Stimulated activated CD8-positive, alpha-beta memory T cell treated with anti-CD3 and anti-CD28 coated beads, Interleukin-2, amount 100 ng/mL, for 48 hours (primary cell): ENCODE measurements around the gene FILIP1.

Source experiments
- DNase-seq, 2 donors: peaks; one replicate each; pipeline ENCODE4 v3.0.0-alpha.2; 2020; ENCODE audit warnings: low read depth in 2 of 2

FILIP1 gene

DNA sequence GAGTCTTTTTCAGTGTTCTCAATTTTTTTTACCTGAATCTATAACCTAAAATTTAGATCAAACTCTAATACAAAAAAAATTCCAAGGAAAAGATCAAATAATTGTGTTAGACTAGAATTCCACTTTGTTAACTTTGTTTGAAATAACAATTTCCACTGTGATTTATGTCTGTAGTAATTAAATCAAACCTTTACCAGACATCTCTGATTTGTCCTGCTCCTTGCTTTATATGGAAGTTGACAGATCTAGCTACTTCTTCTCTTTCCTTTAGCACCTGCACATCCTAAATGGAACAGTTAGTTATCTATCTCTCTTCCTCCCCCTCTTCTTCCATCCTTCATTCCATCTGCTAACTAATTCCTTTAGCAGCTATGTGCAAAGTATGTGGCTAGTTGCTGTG, 109.5 kb downstream of the FILIP1 start:
- no peak for DNase-seq

DNA sequence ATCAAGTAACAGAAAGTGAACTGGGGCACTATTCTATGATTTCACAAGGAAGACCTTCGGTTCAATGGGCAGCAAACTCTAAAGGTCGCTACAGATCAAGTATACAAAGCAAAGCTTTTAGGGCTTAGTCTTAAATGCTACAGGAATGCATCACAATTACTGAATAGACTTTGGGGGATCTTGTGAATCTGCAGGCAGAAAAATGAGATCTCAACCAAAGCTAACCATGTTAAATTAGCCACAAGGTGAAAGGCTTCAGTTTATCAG, 111.0 kb downstream of the FILIP1 start:
- no peak for DNase-seq

DNA sequence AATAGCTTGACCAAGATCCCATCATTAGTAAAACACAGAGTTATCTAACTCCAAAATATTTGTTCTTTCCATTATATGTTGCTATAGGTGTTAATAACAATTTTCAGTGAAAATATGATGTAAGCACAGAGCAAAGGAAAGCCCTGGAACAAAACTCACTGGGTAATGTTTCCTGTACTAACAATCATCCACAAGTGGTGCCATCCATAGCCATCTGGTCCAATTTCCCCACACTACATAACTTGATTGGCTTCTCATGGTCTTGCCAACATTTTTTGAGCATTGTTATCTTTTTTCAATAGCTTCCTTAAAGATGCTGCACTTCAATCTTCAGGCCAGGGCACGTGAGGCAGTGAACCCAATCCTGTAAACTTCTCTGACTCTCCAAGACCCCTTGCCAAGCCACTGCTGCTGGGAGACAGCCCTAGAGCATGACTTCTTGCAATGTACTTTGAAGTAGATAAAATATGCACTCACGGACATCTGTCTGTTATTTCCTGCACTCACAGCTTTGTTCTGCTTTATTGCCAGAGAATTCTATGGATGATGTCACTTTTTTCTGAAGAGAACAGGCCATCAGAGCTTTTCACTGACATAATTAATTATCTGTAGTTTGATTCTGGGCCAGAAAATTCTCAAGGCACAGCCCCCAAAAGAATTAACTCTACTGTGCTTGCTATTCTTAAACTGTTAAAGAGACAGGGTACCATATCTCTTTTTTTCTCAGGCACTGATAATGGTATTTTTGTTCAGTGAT, 111.5 kb downstream of the FILIP1 start:
- no peak for DNase-seq

DNA sequence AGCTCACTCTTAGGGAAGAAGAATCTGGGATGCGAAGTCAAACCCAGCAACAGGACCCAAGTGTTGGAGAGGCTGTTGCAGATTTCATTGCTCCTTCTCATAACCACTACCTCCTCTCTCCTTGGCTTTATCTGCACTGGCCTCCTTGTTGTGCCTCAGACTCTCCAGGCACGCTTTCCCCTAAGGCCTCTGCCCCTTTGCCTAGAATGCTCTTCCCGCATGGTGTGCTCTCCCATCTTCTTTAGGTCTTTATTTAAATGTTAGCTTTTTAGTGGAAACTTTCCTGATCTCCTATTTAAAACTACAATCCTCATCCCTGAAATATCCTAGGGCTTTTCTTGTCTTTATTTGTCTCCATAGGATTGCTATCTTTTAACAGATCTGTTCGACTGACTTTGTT, 114.1 kb downstream of the FILIP1 start:
- DNase-seq, result no peak

DNA sequence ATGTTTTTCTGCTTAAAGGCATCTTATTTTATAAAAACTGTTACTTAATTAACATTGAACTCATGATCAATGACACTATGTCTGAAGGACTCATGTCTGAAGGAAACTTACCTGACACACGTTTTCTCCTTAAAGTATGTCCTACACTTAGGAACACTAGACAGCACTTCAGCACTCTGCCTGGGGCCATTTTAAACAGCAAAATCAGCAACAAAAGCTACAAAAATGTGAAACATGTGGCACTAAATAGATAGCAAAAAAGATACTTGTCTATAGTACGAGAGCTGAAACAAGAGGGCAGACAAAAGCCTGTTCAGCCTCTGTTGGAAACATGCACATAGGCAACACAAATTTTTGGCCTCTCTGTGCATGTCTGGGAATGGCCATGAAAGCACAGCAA, 115.5 kb downstream of the FILIP1 start:
- no peak for DNase-seq

DNA sequence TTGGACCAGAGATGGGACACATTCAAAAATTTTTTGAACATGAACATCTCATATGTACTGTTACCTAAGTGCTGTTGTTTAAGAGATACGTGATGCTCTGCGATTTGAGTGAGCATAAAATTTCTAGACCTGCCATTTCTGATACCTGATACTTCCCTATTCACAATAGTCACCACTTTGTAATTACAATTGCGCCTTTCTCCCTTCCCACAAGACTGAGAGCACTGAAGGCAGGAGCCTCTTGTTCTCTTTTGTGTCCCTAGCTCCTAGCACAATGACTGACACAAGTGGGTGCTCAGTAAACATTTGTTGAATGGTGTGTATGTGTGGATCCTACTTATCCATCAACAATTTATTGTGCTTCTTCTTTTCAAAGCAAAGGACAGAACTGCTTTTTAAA, 116.2 kb downstream of the FILIP1 start:
- no peak for DNase-seq

DNA sequence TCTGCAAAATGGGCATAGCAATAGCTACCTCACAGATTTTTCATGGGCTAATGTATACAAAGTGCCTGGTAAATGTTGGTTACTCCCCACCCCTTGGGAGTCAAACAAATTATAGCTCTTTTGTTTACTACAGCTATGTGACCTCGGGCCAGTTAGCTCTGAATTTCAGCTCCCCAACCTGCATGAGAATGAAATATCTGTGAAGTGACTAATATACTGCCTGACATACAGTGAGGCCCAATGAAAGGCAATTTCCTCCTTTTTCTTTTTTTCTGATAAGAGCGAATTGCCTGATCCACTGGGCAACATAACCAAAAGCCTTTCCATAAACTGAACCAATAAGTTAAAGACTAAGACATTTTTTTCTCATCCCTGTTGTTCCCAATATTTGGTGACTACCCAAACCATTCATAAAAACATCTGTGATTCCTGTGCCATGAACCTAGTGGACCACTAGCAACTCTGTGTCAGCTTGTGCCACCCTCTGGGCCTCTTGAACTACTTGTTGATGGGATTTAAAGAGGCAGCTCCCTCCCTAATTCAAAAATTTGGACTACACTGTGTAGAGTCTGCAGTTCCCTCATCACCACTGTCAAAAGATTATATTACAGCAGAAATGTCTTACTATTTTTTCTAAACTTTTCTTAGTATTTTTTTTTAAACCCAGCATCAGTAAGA, 117.1 kb downstream of the FILIP1 start:
- no peak for DNase-seq

DNA sequence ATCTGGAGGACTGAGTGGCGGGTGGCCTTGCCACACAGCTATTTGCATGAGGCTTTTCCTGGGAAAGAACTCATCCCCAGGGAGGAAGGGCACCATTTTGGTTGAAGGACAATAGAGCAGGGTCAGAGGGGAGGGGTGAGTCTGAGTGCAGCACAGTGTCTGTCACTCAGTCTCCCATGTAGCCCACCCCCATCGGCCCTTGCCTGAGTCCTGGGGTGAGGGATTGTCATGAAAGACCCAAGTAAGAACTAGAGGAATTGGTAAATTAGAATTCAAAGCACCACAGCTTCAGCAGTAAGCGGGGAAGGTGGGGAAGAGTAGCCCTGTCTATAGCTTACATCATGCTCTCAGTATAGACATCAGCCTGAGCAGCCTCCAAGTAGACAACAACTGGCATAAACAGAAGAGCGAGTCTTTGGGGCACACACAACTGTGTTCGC, 118.6 kb downstream of the FILIP1 start:
- DNase-seq, result no peak

DNA sequence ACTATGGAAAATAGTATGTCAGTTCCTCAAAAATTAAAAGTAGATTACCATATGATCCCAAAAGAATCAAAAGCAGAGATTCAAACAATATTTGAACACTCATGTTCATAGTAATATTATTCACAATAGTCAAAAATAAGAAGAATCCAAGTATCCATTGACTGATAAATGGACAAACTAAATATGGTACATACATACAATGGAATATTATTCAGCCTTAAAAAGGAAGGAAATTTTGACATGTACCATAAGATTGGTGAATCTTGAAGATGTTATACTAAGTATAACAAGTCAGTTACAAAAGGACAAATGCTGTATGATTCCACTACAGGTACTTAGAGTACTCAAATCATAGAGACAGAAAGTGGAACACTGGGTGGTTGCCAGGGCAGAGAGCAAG, 120.7 kb downstream of the FILIP1 start:
- DNase-seq, result no peak

DNA sequence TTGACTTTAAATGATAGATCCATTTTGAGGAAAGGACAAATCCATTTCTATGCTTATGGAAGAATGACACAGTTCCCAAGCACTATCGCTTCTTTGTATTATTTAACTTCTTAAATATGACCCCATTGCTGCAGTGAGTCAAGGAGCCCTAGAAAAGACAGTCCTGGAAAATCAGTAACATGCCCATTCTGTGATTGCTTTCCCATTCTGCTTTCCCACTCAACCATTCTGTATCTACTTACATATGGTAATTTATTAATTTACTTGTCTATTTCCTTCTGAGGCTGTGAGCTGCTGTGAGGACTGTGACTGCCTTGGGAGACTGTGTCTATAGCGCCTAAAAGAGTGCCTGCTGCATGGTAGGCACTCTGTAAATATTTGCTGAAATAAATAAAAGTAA, 123.6 kb downstream of the FILIP1 start:
- DNase-seq, result no peak

DNA sequence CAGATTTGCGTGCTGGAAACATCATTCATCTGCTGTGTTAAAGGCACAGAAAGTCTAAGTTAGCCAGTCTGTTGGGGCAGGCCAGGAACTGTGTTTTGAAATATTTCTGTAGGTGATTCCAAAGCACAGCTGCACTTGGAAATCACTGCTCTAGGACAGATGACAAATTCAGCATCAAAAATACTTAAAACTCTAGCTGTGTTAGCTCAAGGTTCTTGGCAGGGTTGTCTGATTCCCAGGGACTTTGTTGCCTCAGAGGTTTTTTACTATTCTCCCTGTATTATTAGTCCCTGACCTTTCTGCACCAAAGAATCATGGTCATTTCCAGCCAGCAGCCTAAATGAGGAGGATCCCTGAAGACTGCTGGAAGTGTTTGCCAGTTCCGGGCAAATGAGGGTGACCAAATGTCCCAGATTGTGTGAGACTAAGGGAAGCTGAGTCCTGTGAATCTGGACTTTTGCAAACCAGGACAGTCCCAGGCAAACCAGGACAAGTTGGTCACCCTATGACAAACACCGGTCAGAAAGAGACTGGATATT, 124.7 kb downstream of the FILIP1 start:
- no peak for DNase-seq

DNA sequence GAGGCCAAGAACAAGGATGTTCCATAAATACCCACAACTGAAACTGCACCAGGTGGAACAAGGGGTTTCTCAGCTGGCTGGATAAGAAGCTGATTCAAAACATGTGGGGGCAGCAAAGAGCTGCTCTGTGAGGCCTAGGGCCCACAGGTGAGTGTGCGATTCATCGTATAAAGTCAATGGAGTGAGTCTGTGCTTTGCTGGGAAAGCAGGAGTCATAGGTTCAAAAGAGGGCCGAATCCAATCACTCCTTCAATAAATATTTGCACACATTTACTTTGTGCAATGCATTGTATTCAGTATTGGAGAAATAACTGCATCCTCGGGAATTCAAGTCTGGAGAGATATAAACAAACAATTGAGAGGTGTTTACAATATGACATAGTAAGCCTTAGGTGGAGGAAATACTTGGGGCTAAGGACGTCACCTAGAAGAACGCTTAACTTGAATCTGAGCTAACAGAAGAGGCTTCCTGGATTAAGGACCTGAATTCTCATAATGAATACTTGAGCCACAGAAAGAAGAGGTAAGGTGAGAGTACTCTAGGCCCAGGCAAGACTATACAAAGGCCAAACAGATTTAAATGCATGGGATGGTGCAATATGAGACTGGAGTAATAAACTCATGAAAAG, 125.3 kb downstream of the FILIP1 start:
- DNase-seq, result no peak

DNA sequence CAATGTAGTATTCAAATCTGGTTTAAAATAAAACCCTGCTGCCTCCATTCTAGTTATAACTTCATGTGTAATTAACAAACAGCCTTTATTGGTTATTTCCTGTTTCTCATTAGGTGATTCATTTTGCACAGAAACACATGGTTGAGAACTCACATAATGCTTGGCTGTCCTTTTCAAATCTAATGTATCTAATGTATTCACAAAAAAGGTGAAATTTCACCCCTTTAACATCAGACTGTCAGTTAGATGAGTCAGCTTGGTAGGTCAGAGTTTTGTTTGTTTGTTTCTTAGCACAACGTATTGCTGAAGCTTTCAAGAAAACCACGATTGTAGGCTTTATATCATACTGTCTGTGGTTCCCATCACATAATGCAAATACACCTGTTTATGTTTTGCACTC, 130.3 kb downstream of the FILIP1 start:
- no peak for DNase-seq

DNA sequence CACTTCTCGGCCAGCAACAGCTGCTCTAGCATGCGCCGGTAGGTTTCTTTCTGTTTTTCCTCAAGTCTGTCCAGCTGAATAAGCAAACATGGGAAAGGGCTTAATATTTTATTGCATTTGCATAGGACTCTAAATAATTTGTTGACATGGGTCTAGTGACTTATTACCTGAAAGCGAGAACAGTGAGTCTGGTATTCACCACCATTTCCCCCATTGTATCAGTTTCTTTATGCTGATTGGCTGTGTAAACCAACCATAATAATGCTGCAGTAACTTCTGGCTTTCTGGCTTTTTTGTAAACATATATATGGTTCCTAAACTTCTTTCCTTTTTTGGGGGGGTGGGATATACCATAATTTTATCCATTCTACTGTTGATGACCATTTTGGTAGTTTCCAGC, 140.0 kb downstream of the FILIP1 start:
- DNase-seq, result no peak

DNA sequence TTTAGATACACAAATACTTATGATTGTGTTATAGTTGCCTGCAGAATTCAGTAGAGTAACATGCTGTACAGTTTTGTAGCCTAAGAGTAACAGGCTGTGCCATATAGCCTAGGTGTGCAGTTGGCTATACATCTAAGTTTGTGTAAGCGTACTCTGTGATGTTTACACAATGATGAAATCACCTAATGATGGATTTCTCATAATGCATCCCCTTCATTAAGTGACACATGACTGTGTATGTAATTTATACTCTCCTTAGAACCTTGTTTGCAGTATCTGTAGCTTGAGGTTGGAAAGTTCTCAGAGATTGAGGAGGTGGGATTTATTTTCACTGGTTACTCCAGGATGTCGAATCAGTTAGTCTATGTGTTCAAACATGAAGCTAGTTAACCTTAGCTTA, 142.0 kb downstream of the FILIP1 start:
- DNase-seq, result no peak

DNA sequence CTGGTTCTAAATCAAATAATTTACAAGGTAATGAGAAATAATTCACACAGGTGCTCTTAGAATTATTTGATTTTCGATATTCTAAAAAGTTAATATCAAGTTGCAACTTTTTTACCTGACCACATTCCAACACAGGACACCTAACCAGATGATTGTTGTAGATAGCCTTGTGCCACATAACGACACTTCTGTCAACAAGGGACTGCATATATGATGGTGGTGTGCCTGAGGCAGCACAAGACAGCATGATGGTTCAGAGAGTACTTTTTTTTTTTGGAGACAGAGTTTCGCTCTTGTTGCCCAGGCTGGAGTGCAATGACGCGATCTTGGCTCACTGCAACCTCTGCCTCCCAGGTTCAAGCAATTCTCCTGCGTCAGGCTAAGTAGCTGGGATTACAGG, 142.8 kb downstream of the FILIP1 start:
- DNase-seq, result no peak

DNA sequence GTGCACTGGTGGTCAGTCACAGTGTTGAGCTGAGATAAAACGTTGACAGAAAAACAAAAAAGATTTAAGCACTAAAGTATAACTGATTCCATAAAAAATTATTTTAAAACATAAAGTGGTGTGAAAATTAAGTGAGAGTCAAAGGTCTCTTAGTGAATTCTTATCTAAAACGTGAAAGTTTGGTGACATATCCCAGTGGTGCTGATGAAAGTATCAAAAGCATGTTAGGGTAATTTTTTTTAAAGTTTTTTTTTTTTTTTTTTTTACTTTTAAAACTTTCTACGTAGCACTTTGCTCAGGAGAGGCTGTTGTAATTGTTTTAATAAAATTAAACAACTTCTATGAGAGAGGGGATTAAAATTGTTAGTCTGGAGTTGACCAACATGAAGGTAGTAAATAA, 143.4 kb downstream of the FILIP1 start:
- no peak for DNase-seq

DNA sequence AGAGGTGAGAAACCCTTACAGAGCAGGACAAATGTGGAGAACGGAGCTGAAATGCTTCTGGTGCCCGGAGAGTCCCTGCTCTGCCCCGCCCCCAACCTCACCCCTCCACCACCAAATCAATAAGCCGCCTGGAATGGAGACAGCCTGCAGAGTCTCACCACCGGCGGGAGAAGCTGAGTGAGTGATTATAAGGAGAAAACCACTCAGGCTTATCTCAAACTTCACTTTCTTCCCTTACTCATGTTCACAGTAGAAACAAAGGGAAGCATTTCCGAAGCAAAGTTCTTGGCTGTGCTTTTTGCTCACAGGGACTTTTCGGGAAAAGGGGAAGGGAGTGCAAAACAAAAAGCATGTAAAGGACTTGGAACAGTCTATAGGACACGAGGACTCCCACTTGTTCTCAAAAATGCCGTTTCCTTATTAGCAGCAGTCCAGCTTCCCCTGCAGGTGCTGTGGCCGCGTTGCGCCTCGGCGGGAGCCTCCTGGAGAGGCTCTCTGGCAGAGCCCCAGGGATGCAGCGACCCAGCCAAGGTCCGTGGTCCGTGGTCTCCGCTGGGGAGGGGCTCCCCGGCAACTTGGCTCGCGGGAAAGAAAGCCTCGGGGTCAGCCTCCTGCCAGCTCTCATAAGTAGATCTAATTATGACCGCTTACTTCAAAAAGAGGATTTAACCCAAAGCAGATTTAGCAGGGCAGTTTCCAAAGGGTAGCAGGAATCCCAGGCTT, 144.2 kb downstream of the FILIP1 start:
- DNase-seq, result no peak

DNA sequence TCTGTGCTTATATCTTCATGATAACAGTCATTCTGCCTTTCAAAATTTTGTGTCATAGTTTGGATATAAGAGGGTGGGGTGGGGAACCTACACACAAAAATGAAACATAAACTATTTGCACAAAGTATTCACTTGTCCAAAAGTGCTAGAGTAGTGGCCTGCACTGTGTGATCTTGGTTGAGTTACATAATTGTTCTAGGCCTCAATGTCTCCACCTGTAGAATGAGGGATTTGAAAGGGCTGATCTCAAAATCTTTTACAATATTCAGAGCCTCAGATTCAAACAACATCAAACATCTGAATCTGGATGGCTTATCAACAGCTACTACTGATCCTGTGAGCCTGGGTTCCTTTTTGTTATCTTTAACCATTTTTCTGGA, 144.7 kb downstream of the FILIP1 start:
- DNase-seq, result no peak

DNA sequence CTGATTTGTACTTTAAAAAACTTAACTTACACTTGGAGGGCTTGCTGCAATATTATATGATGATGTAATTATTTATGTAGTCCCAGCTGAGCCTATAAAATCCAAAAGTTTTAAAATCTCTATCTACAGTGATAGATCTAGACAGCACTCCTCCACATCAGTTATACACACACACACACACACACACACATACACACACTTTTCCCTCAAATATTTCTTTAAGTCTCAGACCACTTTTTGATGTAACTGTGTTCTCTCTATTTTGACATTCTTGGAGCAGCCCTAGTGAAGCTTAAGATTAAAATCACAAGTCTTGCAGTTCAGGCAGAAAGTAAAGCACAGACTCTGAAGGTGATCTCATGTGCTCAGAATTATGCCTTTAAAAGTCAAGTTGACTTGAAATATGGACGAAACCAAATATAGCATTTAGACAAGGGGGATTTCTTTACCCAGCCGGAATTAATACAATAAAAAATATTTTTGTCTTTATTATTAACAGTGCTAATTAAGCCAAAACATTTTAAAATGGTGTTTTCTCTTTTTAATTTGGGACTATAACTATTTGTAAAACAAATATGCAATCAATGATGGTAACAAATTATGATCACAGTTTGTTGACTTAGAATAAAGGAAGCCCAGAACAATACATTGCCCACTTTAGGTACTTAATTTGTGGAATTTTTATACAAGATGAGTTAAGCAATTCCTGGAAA, 145.5 kb downstream of the FILIP1 start:
- no peak for DNase-seq

DNA sequence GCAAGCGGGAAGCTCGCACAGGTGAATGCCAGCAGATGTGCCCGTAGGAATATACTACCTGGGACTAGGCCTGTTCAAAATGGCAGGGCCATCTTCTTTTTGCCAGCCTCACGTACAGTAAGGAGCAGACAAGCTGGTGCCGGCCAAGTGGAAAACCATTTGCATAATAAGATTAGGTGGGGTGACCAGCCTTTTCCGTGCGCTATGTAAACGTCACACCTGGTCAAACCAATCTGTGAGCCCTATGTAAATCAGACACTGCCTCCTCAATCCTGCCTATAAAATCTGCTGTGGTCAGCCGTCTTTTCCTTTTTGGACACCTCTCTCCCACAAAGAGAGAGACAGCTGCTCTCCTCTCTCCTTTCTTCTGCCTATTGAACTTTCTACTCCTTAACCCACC, 148.2 kb downstream of the FILIP1 start:
- no peak for DNase-seq

DNA sequence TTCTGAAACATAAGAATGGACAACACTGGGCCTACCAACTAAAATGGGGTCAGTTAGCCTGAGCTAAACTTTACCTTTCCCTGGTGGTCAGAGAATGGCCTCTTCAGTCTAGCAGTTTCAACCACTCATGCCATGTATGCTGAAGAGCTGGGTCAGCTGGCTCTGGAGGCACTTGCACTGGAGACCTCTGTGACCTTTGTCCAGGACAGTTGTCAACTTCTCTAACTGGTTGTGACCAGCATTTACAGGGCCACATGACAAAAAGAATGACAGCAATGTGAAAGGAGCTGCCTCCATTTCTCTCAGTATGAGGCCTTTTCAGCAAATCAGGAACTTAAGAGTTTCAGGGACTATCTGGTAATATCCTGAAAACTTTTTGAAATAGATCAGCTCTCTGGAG, 149.1 kb downstream of the FILIP1 start:
- DNase-seq, result no peak
